K562 (cell line): Measurements from ENCODE around the gene MPV17L2. TPM values are rescaled to one million over a fixed set of nuclear protein-coding genes. Genes with fewer than 3 reads are reported as not detected.

ENCODE experiments used
- CBX2 ChIP-seq: fragments of 200-600 bp; sonication (generic); IDR thresholded peaks from one replicate; pipeline ENCODE4 v1.6.1; 2012; ENCODE audit warnings: mild to moderate bottlenecking, low read length, inconsistent platforms; ENCODE audit not compliant: insufficient read depth, poor library complexity, severe bottlenecking
- CTBP1 ChIP-seq: fragments of 450-650 bp; IDR thresholded peaks from 2 replicates; pipeline ENCODE4 v1.6.1; 2016; ENCODE audit warnings: borderline replicate concordance
- HMBOX1 ChIP-seq: sonication (generic); IDR thresholded peaks from 2 replicates; pipeline ENCODE4 v1.6.1; 2016
- HMG20B ChIP-seq: fragments of 250-450 bp; sonication (Bioruptor Pico); IDR thresholded peaks from 2 replicates; pipeline ENCODE4 v1.5.0; 2021; ENCODE audit warnings: mild to moderate bottlenecking
- HMGN3 ChIP-seq: IDR thresholded peaks from 2 replicates; pipeline ENCODE4 v1.6.1; 2011; ENCODE audit warnings: borderline replicate concordance, low read depth, mild to moderate bottlenecking, mixed read lengths, low read length; ENCODE audit not compliant: insufficient read length; ENCODE audit errors: extremely low read depth
- HNRNPLL ChIP-seq: fragments of 200-400 bp; formaldehyde crosslinking; IDR thresholded peaks from 2 replicates; pipeline ENCODE4 v1.6.1; 2017; ENCODE audit warnings: low read length, low read depth, mild to moderate bottlenecking; ENCODE audit not compliant: poor library complexity, severe bottlenecking
- KLF6 ChIP-seq: fragments of 250-450 bp; sonication (Bioruptor Pico); IDR thresholded peaks from 2 replicates; pipeline ENCODE4 v1.4.0; 2020; ENCODE audit warnings: mild to moderate bottlenecking, moderate library complexity, borderline replicate concordance
- MCM5 ChIP-seq: fragments of 450-650 bp; IDR thresholded peaks from 2 replicates; pipeline ENCODE4 v1.6.1; 2016; ENCODE audit warnings: low read depth
- MNT ChIP-seq, 2 experiments: fragments of 450-650 bp; conservative IDR thresholded peaks; 2 replicates each; pipeline ENCODE4 v1.6.1; 2017; ENCODE audit warnings: mild to moderate bottlenecking in 2 of 2, moderate library complexity in 2 of 2
- PHB ChIP-seq: fragments of 250-450 bp; sonication (Bioruptor Pico); IDR thresholded peaks from 2 replicates; pipeline ENCODE4 v1.5.0; 2021
- POLR2A ChIP-seq: fragments of 450-650 bp; conservative IDR thresholded peaks from 2 replicates; pipeline ENCODE4 v1.6.1; 2016
- POLR2B ChIP-seq: fragments of 450-650 bp; IDR thresholded peaks from 2 replicates; pipeline ENCODE4 v1.6.1; 2018; ENCODE audit warnings: low read depth; ENCODE audit not compliant: partially characterized antibody
- PYGO2 ChIP-seq: fragments of 450-650 bp; IDR thresholded peaks from 2 replicates; pipeline ENCODE4 v1.6.1; 2016; ENCODE audit warnings: mild to moderate bottlenecking, missing genetic modification characterization, moderate library complexity, missing compliant biosample characterization
- SUPT5H ChIP-seq: fragments of 450-650 bp; IDR thresholded peaks from 2 replicates; pipeline ENCODE4 v1.6.1; 2016
- USF2 ChIP-seq: sonication (generic); formaldehyde crosslinking; IDR thresholded peaks from 2 replicates; pipeline ENCODE4 v1.5.0; 2020; ENCODE audit warnings: missing genetic modification reagents
- ZNF121 ChIP-seq: sonication (generic); formaldehyde crosslinking; conservative IDR thresholded peaks from 2 replicates; pipeline ENCODE4 v1.8.0; 2022; ENCODE audit warnings: missing genetic modification reagents
- ZNF445 ChIP-seq: fragments of 250-450 bp; sonication (Bioruptor Pico); IDR thresholded peaks from 2 replicates; pipeline ENCODE4 v1.4.0; 2020; ENCODE audit warnings: low read depth, mild to moderate bottlenecking, moderate library complexity
- polyA plus RNA-seq, 8 experiments: library from polyadenylated mRNA; depleted of rRNA in 4 of 8; stranded (reverse) in 5 of 8; unstranded in 3 of 8; fragments of >200 nt; fragmentation: Nextera tagmentation in 2 of 8; fragmentation: Illumina TruSeq in 1 of 8; extraction: Ambion mirVana in 2 of 8; extraction: Trizol in 1 of 8; gene quantifications; 2 replicates each; pipeline versions ENCODE4 v1.2.1 to v1.2.3, GENCODE V29; 2011 to 2014; ENCODE audit warnings: inconsistent platforms in 1 of 8, missing spikeins in 1 of 8
- total RNA-seq, 7 experiments: library from RNA; depleted of rRNA in 6 of 7; stranded (reverse); fragments of >200 nt in 6 of 7; fragmentation: Illumina TruSeq in 2 of 7; extraction: Trizol in 2 of 7; gene quantifications; 2 replicates each; pipeline versions ENCODE4 v1.2.1 to v1.2.3, GENCODE V29; 2011 to 2021; ENCODE audit warnings: low replicate concordance in 1 of 7
- TF ChIP-seq, protein P1 (sequence below), 2 experiments: fragments of 200-800 bp in 1 of 2; sonication (Bioruptor generic) in 1 of 2; sonication (generic) in 1 of 2; formaldehyde crosslinking in 1 of 2; IDR thresholded peaks in 1 of 2; conservative IDR thresholded peaks in 1 of 2; 2 replicates each; pipeline versions ENCODE4 v1.5.0 to v1.6.1; 2016 to 2020; ENCODE audit warnings: missing compliant biosample characterization in 1 of 2, missing genetic modification characterization in 1 of 2, missing genetic modification reagents in 1 of 2
- TF ChIP-seq, protein P2 (sequence below): IDR thresholded peaks from 2 replicates; pipeline ENCODE4 v1.6.1; 2014; ENCODE audit warnings: antibody characterized with exemption
- TF ChIP-seq, protein P3 (sequence below): sonication (generic); formaldehyde crosslinking; IDR thresholded peaks from 2 replicates; pipeline ENCODE4 v1.8.0; 2023; ENCODE audit warnings: mild to moderate bottlenecking, missing genetic modification reagents

MPV17L2 gene
- total and polyA plus RNA-seq, 9 of the 15 experiments (the other 6 are each of a cell fraction or from before 2014, with no cell fraction given) = 10.6 to 60.2 (median 28.5) TPM

GRCh38 chr19:18192673-18193387, at the start of gene MPV17L2 (continued):
- TF ChIP-seq, protein P1, sequence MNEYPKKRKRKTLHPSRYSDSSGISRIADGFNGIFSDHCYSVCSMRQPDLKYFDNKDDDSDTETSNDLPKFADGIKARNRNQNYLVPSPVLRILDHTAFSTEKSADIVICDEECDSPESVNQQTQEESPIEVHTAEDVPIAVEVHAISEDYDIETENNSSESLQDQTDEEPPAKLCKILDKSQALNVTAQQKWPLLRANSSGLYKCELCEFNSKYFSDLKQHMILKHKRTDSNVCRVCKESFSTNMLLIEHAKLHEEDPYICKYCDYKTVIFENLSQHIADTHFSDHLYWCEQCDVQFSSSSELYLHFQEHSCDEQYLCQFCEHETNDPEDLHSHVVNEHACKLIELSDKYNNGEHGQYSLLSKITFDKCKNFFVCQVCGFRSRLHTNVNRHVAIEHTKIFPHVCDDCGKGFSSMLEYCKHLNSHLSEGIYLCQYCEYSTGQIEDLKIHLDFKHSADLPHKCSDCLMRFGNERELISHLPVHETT (CRISPR knock-in tag; conservative IDR thresholded peaks at IDR 0.05 in 1 of 2, IDR thresholded peaks at IDR 0.05 in 1 of 2) = peak in 1 of 2 experiments; percentile 96; a peak in 2 of 4 replicates
- TF ChIP-seq KLF6 (CRISPR knock-in tag) (0 out of 2 replicates have a peak, but pooled peaks have one; percentile 43), HMBOX1 (peak; percentile 53; the same call in 1 of the 2 replicates), SUPT5H (peak; percentile 77), ZNF445 (CRISPR knock-in tag) (0 out of 2 replicates have a peak, but pooled peaks have one; percentile 37), HNRNPLL (peak; percentile 52), PYGO2 (tag) (peak; percentile 79), PHB (CRISPR knock-in tag) (no peak), HMG20B (CRISPR knock-in tag) (no peak), CBX2 (no peak), ZNF121 (CRISPR knock-in tag) (no peak), USF2 (CRISPR knock-in tag) (0 out of 2 replicates have a peak, but pooled peaks have one; percentile 8), MNT (conservative IDR thresholded peaks at IDR 0.05) (peak; percentile 63 to 85), HMGN3 (peak; percentile 60), MCM5 (no peak), POLR2B (peak; percentile 77), POLR2A (peak; percentile 83), CTBP1 (peak; percentile 58; the same call in 1 of the 2 replicates)
- TF ChIP-seq, protein P2, sequence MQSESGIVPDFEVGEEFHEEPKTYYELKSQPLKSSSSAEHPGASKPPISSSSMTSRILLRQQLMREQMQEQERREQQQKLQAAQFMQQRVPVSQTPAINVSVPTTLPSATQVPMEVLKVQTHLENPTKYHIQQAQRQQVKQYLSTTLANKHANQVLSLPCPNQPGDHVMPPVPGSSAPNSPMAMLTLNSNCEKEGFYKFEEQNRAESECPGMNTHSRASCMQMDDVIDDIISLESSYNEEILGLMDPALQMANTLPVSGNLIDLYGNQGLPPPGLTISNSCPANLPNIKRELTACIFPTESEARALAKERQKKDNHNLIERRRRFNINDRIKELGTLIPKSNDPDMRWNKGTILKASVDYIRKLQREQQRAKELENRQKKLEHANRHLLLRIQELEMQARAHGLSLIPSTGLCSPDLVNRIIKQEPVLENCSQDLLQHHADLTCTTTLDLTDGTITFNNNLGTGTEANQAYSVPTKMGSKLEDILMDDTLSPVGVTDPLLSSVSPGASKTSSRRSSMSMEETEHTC = no peak
- TF ChIP-seq, protein P3, sequence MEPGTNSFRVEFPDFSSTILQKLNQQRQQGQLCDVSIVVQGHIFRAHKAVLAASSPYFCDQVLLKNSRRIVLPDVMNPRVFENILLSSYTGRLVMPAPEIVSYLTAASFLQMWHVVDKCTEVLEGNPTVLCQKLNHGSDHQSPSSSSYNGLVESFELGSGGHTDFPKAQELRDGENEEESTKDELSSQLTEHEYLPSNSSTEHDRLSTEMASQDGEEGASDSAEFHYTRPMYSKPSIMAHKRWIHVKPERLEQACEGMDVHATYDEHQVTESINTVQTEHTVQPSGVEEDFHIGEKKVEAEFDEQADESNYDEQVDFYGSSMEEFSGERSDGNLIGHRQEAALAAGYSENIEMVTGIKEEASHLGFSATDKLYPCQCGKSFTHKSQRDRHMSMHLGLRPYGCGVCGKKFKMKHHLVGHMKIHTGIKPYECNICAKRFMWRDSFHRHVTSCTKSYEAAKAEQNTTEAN (CRISPR knock-in tag) = no peak
